Endothelial cell of umbilical vein (primary cell): ENCODE measurements around the gene PDE3B. TPM values are rescaled to one million over a fixed set of nuclear protein-coding genes. Genes with fewer than 3 reads are reported as not detected.

ENCODE experiments used
- BruUV-seq: library from RNA; stranded (reverse); fragments of 400-500 nt; replicated peaks from 2 replicates; lab custom pipeline; 2021; lab: Mats Ljungman, UMichigan
- CTCF ChIA-PET: fragments of 300-600, 350-600 bp; sonication (Branson Sonifier 250); formaldehyde crosslinking; loops from one replicate; lab custom pipeline; 2021; ENCODE audit warnings: antibody characterized with exemption, inconsistent platforms; lab: Charles Lee
- POLR2A ChIA-PET: fragments of 300-600, 350-600 bp; sonication (Branson Sonifier 250); formaldehyde crosslinking; loops from one replicate; lab custom pipeline; 2021; ENCODE audit warnings: antibody characterized with exemption, inconsistent platforms; lab: Charles Lee
- DNase-seq: peaks from one replicate; pipeline ENCODE4 v3.0.0-alpha.2; 2011; ENCODE audit warnings: low read depth, low spot score
- FAIRE-seq: peaks from 2 replicates; lab custom pipeline; 2011; peaks lifted over from hg19 to GRCh38; lab: Jason Lieb, UNC
- H2AFZ ChIP-seq: 2 replicates; pipeline ENCODE4 v1.6.0; 2012; ENCODE audit warnings: low read depth, low read length, control low read depth, inconsistent platforms
- H3K27ac ChIP-seq: 2 replicates; pipeline ENCODE4 v1.5.1; 2011; ENCODE audit warnings: low read depth, mild to moderate bottlenecking, control low read depth, low read length, moderate library complexity; ENCODE audit not compliant: insufficient read depth
- H3K27me3 ChIP-seq, 2 experiments: 2 replicates each; pipeline versions ENCODE4 v1.6.0 to v1.6.1; 2011; ENCODE audit warnings: low read length in 2 of 2, mixed read lengths in 1 of 2; ENCODE audit not compliant: control insufficient read depth in 2 of 2, insufficient read depth in 2 of 2
- H3K36me3 ChIP-seq, 2 experiments: 2 replicates in 1 of 2; 3 replicates in 1 of 2; pipeline ENCODE4 v1.5.1; 2011; ENCODE audit warnings: low read length in 2 of 2, mild to moderate bottlenecking in 1 of 2, moderate library complexity in 1 of 2; ENCODE audit not compliant: control insufficient read depth in 2 of 2, insufficient read depth in 2 of 2; ENCODE audit errors: extremely low read depth in 1 of 2
- H3K4me1 ChIP-seq: 3 replicates; pipeline ENCODE4 v1.5.1; 2011; ENCODE audit warnings: mild to moderate bottlenecking, low read length; ENCODE audit not compliant: control insufficient read depth, insufficient read depth; ENCODE audit errors: extremely low read depth
- H3K4me2 ChIP-seq: 2 replicates; pipeline ENCODE4 v1.6.1; 2011; ENCODE audit warnings: low read length, control low read depth, mixed read lengths; ENCODE audit not compliant: insufficient read depth
- H3K4me3 ChIP-seq, 3 experiments: fragments of 200-600 bp in 1 of 3; sonication (generic), shearing (Covaris generic) in 1 of 3; replicated peaks in 1 of 3; 2 replicates each; pipeline ENCODE4 v1.5.1; 2011 to 2016; ENCODE audit warnings: control low read depth in 3 of 3, low read length in 3 of 3, mild to moderate bottlenecking in 2 of 3, inconsistent platforms in 1 of 3, low read depth in 1 of 3, moderate library complexity in 1 of 3; ENCODE audit not compliant: insufficient read depth in 1 of 3
- H3K79me2 ChIP-seq: 2 replicates; pipeline ENCODE4 v1.6.0; 2012; ENCODE audit warnings: low read length, inconsistent platforms; ENCODE audit not compliant: control insufficient read depth, insufficient read depth
- H3K9ac ChIP-seq: replicated peaks from 2 replicates; pipeline ENCODE3; 2011; ENCODE audit warnings: low read length, control low read depth; ENCODE audit not compliant: insufficient read depth; ENCODE audit errors: extremely low read depth
- H3K9me1 ChIP-seq: replicated peaks from 3 replicates; pipeline ENCODE4 v1.6.0; 2011; ENCODE audit warnings: mild to moderate bottlenecking, low read length; ENCODE audit not compliant: control insufficient read depth, insufficient read depth; ENCODE audit errors: extremely low read depth
- H3K9me3 ChIP-seq: replicated peaks from 2 replicates; pipeline ENCODE4 v1.5.1; 2012; ENCODE audit warnings: low read length, inconsistent platforms; ENCODE audit not compliant: control insufficient read depth, insufficient read depth
- H4K20me1 ChIP-seq: replicated peaks from 2 replicates; pipeline ENCODE3; 2011; ENCODE audit warnings: mild to moderate bottlenecking, low read length; ENCODE audit not compliant: control insufficient read depth, insufficient read depth; ENCODE audit errors: extremely low read depth
- CTCF ChIP-seq, 2 donors: IDR thresholded peaks; 1 replicate in 1 of 2; 2 replicates in 1 of 2; pipeline ENCODE4 v1.5.1; 2011; ENCODE audit warnings: low read length in 2 of 2, mild to moderate bottlenecking in 2 of 2, moderate library complexity in 2 of 2, control low read depth in 1 of 2, inconsistent platforms in 1 of 2, low read depth in 1 of 2; ENCODE audit not compliant: insufficient read depth in 1 of 2; ENCODE audit errors: extremely low read depth in 1 of 2
- EZH2 ChIP-seq: IDR thresholded peaks from 2 replicates; pipeline ENCODE4 v1.6.1; 2012; ENCODE audit warnings: borderline replicate concordance, low read depth, mild to moderate bottlenecking, moderate library complexity, low read length, inconsistent platforms; ENCODE audit not compliant: severe bottlenecking
- FOS ChIP-seq: IDR thresholded peaks from 2 replicates; pipeline ENCODE4 v1.6.1; 2011; ENCODE audit warnings: mild to moderate bottlenecking, low read length, moderate library complexity, borderline replicate concordance; ENCODE audit not compliant: insufficient read depth
- GATA2 ChIP-seq: IDR thresholded peaks from 2 replicates; pipeline ENCODE4 v1.7.0; 2011; ENCODE audit warnings: low read depth, mild to moderate bottlenecking, moderate library complexity, mixed read lengths, low read length; ENCODE audit not compliant: insufficient read length, insufficient read depth
- JUN ChIP-seq: IDR thresholded peaks from 2 replicates; pipeline ENCODE4 v1.6.1; 2011; ENCODE audit warnings: borderline replicate concordance, low read depth; ENCODE audit not compliant: insufficient read length, insufficient read depth
- MAX ChIP-seq: IDR thresholded peaks from 2 replicates; pipeline ENCODE4 v1.6.1; 2011; ENCODE audit not compliant: insufficient read depth, insufficient read length
- MYC ChIP-seq: IDR thresholded peaks from one replicate; pipeline ENCODE4 v1.6.1; 2011; ENCODE audit warnings: mild to moderate bottlenecking, low read depth, low read length
- POLR2A ChIP-seq: IDR thresholded peaks from 2 replicates; pipeline ENCODE4 v1.6.1; 2012; ENCODE audit warnings: low read depth, mild to moderate bottlenecking, control low read depth, low read length
- POLR2AphosphoS5 ChIP-seq: IDR thresholded peaks from 2 replicates; pipeline ENCODE4 v1.6.1; 2012; ENCODE audit warnings: low read depth, mild to moderate bottlenecking, control low read depth, low read length, moderate library complexity; ENCODE audit not compliant: insufficient read depth
- dilution Hi-C: fragments of 300-500 bp; cut with MboI; formaldehyde crosslinking; loops from one replicate; pipeline ENCODE4 v1.15.0; 2019; ENCODE audit warnings: low sequenced_read_pairs; ENCODE audit not compliant: extremely low pct_ligation_motif_present
- intact Hi-C: fragments of 100-400 bp; cut with micrococcal nuclease; formaldehyde crosslinking; loops from one replicate; pipeline ENCODE4 v1.10.0; 2022
- polyA plus RNA-seq, 4 experiments: library from polyadenylated mRNA; depleted of rRNA in 3 of 4; stranded (reverse) in 3 of 4; unstranded in 1 of 4; fragments of >200 nt; gene quantifications; 2 replicates each; pipeline versions ENCODE4 v1.2.1 to v1.2.3, GENCODE V29; 2011 to 2012; ENCODE audit warnings: missing spikeins in 1 of 4
- total RNA-seq: library from RNA; stranded (reverse); gene quantifications from 2 replicates; pipeline ENCODE4 v1.2.3, GENCODE V29; 2021

The PDE3B gene
- total and polyA plus RNA-seq, 2 donors (not counting 3 experiments of a cell fraction or from before 2014, with no cell fraction given) = 0.26 to 1.9 TPM

DNA sequence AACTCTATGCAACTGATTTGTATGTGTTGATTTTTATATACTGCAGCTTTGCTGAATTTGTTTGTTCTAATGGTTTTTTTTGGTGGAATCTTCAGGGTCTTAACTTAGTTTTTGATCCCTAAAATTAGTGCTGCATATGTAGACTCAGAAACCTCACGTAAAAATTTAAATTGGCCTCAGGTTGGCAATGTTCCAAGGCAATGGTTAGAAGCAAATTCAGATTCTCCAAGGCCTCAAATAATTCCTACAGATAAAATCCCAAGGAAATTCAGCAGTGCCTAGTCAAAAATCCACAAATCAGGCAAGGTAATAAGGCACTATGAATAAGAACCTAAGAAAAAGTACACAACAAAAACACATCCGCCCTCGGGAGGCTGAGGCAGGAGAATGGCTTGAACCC, 9.5 kb downstream of the PDE3B start:
- H3K4me2 ChIP-seq = no peak overlapping the region
- no peaks in the 10 kb centered on the region for H4K20me1 ChIP-seq
- no TSS peak for BruUV-seq
- H3K36me3 ChIP-seq = no peaks in the 10 kb centered on the region
- no peaks in the 10 kb centered on the region for H3K4me1 ChIP-seq
- DNase-seq (no peak), FAIRE-seq (no peak)
- H3K27ac ChIP-seq = no peak overlapping the region
- TF ChIP-seq CTCF (IDR thresholded peaks at IDR 0.05; ENCODE audit: extremely low read depth in 1 of 2, insufficient read depth in 1 of 2, low read depth in 1 of 2, low read length in 2 of 2) (no peak), MAX (no peak), FOS (no peak), POLR2AphosphoS5 (no peak), POLR2A (no peak), EZH2 (no peak), MYC (no peak), GATA2 (no peak), JUN (no peak)
- no peaks in the 10 kb centered on the region for H3K79me2 ChIP-seq
- dilution Hi-C loops = no loop called here
- ChIA-PET CTCF (no interaction called here), POLR2A (no interaction called here)
- H2AFZ ChIP-seq = no peak overlapping the region
- no peaks in the 10 kb centered on the region for H3K9me3 ChIP-seq
- H3K9me1 ChIP-seq = no peaks in the 10 kb centered on the region
- no peak overlapping the region for H3K9ac ChIP-seq
- no peak overlapping the region for H3K4me3 ChIP-seq
- intact Hi-C loops = no loop called here
- peaks cover 4 to 6% of the 10 kb centered on the region in 2 experiments for H3K27me3 ChIP-seq
